PC-9 (cell line): ENCODE results near the gene HOXD4.

Experiments used
- CTCF ChIP-seq: fragments of 200-600 bp; sonication (generic); conservative IDR thresholded peaks from 2 replicates; pipeline ENCODE4 v1.6.1; 2017; ENCODE audit warnings: mixed run types, antibody characterized with exemption, mild to moderate bottlenecking, moderate library complexity
- EZH2 ChIP-seq: fragments of 200-600 bp; sonication (generic); IDR thresholded peaks from 2 replicates; pipeline ENCODE4 v1.8.0; 2017; ENCODE audit warnings: antibody characterized with exemption, low read depth

- TF ChIP-seq CTCF: no peak
- TF ChIP-seq EZH2: no peak
Measured at GRCh38 chr2:176146101-176146500, 5.2 kb upstream of the HOXD4 start.
